Left ventricle myocardium superior (tissue), 1 donor: ENCODE results near the gene PBX1. TPM values are rescaled to one million over a fixed set of nuclear protein-coding genes. Genes with fewer than 3 reads are reported as not detected.

Experiments
- ATAC-seq: fragments of 200-7000 bp; cut with Tn5 transposase; one replicate; pipeline ENCODE4 v1.9.1; 2020; ENCODE audit warnings: mild to moderate bottlenecking, moderate library complexity
- DNase-seq: peaks from one replicate; pipeline ENCODE4 v3.0.0-alpha.2; 2020
- intact Hi-C: fragments of 100-400 bp; cut with micrococcal nuclease; formaldehyde crosslinking; loops from one replicate; pipeline ENCODE4 v1.11.0; 2022
- total RNA-seq: library from RNA; stranded (reverse); fragmentation: NEBNext Ultra II Directional; extraction: Animal tissue kit (Norgen Biotek cat#: 25700); gene quantifications from one replicate; pipeline ENCODE4 v1.2.1, GENCODE V29; 2021
- donor health status: DM: no; HTN: yes; CAD: no; lungs with severe emphysema.

PBX1 gene
- total RNA-seq, 1 donor from 2014 or later: 69.6 TPM

DNA sequence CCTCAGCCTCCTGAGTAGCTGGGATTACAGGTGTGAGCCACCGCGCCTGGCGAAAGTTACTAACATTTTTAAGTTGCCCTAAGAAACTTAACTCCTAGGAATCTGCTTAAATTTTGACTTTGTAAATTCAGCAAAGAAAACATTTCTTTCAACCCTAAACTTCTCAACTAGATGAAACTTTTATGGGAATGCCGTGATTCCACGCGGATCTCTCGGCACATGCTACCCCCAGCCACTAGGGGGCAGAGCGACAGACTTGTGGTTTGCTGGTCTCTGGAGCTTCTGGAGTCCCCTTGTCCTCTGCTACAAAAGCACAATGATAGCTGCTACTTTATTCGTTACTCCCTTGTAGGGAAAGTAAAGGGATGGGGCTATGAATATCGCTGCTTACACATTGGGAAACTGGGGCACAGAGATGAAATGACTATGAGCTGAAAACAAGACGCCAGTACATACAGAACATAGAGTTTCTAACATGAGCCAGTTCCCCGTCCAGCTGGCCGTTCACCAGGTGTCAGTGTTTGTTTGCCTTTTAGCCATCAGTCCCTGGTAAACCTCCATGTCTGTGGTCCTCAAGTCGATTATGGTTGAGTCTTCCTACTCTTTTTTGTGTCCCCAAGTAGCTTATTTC is 114.7 kb downstream of the PBX1 start:
- DNase-seq: no peak
- intact Hi-C loops: no loop called here
- no peak for ATAC-seq

DNA sequence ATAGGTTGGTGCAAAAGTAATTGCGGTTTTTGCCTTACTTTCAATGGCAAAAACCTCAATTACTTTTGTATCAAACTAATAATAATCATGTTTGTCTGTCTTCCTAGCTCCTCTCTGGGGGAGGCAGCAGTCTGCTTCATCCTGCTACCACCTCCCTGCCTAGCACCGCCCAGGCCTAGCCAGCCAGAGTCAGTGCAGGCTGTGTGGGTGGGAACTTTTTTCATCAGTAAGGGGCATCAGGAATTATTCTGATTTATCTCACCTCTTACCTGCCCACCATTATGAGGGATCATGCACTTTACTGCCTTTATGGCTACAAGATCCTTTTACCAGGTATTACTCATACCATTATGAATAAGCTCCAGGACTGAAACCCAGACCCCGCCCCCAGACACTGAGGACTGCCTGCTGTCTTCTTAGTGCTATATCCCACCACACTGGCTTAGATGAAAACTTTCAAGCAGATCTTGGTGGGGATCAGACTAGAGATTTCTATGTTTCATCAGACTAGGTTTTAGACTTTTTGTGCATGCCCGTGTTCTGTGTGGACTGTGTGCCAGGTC is 116.4 kb downstream of the PBX1 start:
- ATAC-seq (no peak), DNase-seq (no peak)
- intact Hi-C loops: no loop called here

DNA sequence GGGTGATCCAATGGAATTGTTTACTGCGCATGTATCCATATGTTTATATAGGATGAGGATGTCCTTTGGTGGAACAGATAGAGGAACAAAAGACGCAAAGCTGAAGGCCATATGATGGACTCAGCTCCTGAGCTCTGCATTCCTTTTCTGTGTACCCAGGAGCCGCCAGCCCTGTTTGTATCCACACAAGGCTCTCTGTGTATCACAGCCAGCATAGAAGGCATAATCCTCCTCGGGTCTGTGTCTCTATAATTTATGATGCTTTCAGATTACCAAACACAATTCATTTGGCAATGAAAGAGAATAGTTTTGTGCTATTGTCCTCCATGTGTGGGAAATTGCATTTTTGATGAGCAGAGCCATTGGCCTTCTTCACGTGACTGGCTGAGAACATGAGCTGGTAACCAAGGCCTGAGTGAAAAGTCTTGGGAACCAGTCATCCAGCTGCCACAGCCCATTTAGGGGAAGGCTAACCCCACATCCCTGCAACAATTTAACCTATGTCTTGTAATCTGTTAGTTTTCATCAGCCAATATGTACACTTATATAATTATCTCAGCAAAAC is 119.2 kb downstream of the PBX1 start:
- DNase-seq: no peak
- no peak for ATAC-seq
- intact Hi-C loops: no loop called here

DNA sequence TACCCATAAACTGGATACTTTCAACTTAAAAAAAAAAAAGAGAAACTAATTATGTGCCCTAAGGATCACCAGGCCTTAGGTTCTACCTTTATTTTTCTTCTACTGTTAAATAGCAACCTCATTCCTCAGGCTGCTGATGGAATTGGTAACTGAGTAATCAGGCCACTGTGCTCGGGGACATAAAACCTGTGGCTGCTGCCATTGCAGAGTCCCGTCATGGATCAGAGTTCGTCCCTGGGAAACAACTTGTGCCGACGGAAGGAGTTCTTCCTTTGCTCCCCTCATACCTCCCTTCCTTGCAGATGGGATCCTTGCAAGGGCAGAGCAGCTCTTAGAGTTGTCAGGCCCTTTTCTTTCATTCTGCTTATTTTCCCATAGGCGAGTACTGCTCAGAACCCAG is 123.6 kb downstream of the PBX1 start:
- intact Hi-C loops: no loop called here
- DNase-seq: no peak
- ATAC-seq: no peak

DNA sequence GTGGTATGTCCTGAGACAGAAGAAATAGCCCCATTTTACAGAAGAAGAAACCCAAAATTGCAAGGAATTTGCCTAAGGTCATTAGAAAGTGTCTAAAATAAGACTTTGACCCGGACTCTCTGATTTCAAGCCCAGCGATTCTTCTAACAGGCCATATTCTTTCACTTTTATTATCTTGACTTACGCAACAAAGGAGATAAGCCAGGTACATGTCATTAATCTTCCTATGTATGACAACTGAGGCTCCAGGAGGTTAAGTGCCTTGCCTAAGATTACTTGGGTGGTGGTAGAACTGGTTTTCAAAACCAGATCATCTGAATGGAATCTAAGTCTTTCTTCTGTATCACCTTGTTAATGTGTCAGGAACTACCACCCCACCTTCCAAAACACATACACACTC is 124.3 kb downstream of the PBX1 start:
- intact Hi-C loops: no loop called here
- no peak for DNase-seq
- no peak for ATAC-seq

DNA sequence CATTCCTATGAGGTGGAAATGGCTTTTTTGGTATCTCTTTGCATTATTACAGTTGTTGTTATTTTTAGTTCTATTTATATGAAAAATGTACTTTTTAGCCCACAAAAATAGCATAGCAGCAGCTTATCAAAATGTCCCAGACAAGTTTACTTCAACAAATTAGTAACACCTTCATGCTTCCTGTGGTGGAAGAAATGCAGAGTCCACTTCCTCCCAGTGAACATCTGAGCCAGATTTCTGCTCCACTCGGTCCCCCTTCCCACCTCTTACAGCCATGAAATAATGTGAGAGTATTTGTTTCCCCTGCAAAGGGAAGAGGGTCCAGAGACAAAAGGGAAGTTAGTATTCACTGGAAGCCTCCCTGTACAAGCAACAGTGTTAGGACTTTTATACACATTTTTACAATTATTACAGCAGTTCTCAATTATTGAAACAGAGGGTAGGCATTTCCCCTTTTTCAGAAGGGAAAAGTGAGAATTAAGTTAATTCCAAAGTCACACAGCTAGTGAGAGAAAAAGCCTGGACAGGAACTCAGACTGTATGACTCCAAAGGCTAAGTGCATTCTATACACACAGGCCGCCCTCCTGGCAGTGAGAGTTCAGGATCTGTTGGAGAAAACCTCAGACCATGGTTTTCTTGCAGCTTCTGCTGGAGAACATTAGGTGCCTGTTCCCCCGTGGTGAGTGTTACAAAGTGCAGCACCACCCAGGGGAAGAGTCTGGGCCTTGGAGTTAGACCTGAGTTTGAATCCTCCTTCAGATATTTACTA is 126.5 kb downstream of the PBX1 start:
- intact Hi-C loops: no loop called here
- ATAC-seq (peak; percentile 19), DNase-seq (no peak)

DNA sequence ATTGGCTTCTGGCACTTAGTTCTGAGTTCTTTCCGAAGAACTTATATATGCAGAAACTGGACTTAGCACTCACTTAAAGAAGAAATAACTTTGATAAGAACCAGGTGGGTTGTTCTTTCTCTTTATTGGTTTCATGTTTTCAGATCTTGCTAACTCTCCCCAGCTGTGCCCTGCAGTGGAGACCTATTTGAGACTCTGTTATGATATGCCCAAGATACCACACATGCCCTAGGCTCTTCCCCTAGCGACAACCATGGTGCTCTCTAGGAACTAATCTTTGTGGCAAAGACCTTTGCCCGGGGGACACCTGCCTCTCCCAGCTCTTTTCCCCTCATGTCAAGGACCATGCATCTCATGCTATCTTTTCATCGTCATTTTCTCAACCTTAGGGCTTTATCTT is 128.8 kb downstream of the PBX1 start:
- ATAC-seq (no peak), DNase-seq (no peak)
- intact Hi-C loops: no loop called here

DNA sequence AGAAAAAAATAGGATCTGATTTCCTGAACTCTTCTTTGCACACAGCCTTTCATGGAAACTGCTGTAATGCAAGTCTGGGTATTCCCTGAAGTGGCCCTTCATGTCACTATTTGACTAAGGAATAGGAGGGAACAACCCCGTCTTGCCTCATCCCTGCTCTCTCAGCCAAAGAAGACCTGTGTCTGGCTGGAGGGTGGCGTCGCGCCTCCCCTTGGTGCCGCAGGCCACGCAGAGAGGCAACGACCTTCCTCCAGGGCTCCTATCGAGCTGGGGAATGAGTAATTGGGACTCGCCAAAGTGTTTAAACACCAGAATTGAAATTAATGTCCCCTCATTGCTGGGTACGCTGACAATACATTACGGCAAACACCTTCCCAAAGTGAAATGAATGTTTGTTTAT is 129.8 kb downstream of the PBX1 start:
- DNase-seq: no peak
- intact Hi-C loops: no loop called here

DNA sequence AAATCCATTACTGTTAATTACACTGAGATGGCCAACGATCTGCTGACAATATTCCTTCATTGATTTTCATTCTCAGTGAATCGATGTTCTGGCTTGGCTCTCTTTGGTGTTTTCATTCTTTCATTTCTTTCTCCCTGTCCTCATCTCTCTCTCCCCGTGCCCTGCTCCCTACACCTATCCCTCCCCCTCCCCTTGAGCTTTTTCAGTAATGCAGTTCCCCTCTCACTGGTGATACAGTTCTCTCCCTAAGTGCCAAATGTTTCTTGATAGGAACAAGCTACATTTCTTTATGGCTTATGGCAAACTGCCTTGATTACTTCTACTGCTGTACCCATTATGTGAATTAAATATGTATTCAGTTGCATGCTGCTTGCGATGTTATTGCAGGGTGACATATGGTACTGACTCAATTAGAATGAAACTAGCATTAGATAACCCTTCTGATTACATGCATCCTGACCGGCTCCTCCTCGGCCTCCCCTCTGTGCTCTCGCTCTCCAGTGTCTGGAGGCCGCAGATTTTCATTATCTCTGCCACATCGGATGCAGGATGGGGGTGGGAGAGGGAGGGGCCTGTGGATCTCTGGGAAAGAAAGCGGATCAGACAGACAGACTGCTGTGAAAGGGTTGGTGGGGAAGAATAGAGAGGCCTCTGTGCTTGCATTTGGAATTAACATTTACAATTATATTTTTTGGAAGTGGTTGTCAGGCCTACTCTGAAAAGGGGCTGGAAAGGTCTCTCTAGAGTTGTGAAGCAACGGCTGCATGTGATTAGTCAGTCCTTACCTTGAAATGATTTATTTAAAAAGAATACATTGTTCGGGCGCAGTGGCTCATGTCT is 130.9 kb downstream of the PBX1 start:
- no peak for ATAC-seq
- intact Hi-C loops: no loop called here
- DNase-seq: no peak

More for the DNA sequence above, 129.8 kb downstream of the PBX1 start:
- no peak for ATAC-seq

DNA sequence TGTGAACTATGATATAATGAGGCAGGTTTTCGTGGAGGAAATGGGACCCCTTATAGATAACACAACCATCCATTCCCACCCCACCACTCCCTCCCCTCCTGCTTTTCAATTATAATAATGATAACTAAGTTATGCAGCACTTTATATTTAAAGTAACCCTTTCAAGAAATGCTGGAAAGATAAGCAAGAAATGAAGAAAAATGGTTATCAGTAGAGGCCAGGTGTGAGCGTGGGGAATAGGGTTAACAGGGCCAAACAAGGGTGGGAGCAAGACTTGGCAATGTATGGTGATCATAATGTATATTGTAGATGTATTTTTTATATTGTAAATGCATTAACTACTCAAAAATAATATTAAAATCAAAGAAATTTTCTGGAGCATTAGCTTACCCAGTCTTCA is 133.4 kb downstream of the PBX1 start:
- ATAC-seq: no peak
- intact Hi-C loops: no loop called here
- DNase-seq: no peak

DNA sequence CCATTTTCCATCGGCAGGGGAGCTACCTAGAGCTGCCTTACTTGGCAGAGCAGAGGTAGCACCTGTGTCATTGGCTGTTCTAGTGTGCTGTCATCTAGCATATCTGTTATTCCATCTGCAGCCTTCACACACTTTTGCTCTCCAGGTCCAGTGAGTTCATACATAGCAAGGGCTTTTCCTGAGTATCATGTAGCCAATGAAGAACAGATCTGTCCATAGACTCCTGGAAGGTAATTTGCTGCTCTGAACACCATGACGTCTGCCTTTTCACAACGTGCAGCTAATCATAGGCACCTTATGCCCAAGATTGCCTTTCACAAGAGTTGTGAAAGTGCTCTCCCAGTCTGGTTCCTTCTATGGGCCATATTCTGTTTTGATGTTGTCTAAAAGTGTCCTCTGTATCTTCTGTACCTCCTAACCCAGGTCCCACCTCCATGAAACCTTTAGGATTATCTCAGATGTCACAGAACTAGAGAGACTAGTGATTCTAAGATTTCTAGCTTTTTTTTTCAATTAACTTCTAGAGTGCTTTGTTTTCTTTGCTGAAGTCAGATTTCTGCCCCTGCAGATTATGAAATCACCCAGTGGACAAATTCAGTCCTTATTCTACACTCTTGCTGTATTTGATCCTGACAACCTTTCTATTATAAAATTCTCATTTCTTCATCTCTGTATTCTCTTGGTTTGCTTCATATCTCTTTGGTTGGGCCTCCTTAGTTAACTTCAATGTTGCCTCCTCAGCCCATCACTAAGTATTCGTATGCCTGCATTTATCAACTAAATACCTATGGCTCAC is 134.8 kb downstream of the PBX1 start:
- ATAC-seq (no peak), DNase-seq (no peak)
- intact Hi-C loops: no loop called here

DNA sequence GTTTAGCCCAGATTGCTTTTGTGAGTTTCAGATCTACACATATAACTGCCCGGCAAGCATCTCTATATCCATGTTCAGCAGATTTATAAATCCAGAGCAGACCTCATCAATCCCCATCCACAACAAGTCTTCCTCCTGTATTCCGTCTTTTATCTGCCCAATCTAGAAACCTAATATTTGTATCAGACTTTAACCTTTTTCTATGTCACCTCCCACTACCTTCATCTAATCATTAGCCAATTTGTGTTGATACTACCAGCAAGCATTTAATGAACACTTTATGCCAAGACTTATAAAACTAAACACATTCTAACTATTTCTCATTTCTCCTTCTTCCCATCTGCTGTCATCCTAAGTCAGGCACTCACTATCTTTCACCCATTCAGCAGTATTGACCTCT is 135.5 kb downstream of the PBX1 start:
- no peak for DNase-seq
- intact Hi-C loops: no loop called here
- no peak for ATAC-seq

DNA sequence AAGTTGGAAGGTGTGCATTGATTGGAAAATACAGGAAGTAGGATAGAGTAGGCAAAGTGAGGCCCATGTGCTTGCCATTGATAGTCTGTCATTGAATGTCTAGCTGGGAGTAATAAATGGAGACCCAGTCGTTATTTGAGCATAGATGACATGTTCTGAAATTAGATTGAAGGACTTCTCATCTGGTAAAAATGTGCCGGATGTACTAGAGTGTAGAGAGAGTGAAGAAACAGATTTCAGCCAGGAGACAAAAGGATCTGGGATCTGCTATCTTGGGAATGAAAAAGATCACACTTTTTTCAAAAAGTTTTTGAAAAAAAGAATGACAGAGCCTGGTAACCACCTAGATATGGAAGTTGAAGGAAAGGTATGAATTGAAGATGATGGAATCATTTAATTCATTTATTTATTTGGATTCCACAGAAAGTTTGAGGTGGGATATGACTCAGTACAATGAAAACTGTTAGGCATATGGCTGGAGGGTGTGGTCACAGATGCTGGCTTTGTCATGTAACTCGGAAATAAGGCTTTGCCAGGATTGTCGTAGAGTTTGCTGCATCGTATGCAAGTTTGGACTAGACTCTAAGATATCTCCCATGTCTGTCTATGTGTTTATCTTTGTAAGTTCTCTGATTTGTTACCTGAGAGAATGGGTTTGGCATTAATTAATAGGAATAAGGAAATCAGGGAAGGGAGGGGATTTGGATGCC is 137.1 kb downstream of the PBX1 start:
- intact Hi-C loops: no loop called here
- DNase-seq: no peak
- ATAC-seq: no peak

DNA sequence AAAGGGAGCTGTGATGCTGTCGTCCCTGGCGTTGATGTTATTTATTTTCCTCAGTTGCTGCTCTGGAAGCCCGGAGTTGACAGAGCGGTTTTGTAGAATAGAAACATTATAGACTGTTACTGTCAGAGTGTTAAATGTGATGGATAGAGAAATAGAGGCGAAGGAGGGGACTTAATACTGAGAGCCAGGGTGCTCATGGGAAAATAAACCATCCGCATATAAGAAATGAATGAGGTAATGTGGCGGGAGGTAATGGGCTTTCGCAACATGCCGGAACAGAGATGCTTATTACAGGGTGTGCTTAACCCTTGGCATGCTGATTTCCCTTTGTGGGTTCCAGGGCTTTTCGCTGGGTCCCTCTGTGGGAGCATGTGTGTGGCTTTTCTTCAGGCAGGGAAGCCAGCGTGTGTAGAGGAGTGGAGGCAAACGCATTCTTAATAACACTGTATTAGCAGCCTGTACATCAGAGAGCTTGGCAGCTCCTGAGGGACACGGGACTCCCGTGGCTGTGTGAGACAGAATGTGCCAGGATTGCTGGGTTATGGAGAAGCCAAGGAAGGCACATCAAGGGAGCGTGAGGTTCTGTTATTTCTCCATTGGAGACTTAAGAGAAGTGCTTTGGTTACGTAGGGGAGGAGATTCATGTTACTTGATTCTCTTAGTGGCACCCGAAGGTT is 141.0 kb downstream of the PBX1 start:
- intact Hi-C loops: loop anchor here (10.0 kb wide), 2 partner anchors 65 to 85 kb away; no protein-coding TSS in a partner anchor
- peak; percentile 57 for DNase-seq
- ATAC-seq: peak; percentile 88

DNA sequence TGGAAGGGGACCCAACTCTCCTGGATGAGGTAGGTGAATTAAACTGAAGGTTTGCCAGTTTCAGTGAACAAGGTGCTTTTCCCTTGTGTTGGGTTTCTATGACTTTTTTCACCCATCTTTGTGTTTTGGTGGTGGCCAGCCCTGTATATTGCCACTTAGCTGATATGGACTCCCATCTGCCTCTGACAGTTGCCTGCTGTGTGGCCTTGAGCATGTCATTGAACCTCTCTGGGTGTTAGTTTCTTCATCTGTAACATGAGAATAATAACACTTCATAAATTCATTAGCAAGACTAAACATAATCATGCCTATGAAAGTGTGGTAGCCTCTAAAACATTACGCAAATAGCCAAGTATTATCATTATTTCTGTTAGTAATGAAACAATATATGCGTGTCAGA is 141.7 kb downstream of the PBX1 start:
- intact Hi-C loops: loop anchor here (10.0 kb wide), 2 partner anchors 66 to 84 kb away; no protein-coding TSS in a partner anchor
- ATAC-seq: no peak

DNA sequence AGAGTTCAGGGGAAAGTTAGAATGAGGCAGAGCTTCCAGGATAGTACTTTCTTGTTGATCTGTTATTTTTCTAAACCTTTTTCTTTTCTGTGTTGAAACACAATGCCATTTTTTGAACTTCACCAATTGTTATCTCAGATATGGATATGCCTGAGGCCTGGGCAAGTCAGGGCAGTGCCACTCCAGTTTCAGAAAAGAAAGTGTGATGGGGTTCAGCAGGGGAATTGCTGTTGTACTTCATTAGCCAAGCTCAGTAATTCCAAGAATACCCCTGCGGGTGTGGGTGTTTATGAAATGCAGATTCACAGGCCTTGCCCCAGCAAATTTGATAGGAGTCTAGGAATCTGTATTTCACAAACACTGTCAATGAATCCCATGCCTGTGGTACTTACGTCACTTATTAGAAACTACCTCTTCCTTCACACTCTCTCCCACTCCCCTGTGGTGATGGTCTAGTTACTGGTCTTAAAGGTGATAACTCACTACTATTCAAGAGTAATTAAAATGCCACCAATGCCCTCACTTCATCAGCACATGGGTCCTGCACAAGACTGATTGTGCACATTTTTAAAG is 142.3 kb downstream of the PBX1 start:
- ATAC-seq (no peak), DNase-seq (no peak)
- intact Hi-C loops: loop anchor here (10.0 kb wide), 2 partner anchors 66 to 84 kb away; no protein-coding TSS in a partner anchor

More for the DNA sequence above, 141.7 kb downstream of the PBX1 start:
- no peak for DNase-seq

DNA sequence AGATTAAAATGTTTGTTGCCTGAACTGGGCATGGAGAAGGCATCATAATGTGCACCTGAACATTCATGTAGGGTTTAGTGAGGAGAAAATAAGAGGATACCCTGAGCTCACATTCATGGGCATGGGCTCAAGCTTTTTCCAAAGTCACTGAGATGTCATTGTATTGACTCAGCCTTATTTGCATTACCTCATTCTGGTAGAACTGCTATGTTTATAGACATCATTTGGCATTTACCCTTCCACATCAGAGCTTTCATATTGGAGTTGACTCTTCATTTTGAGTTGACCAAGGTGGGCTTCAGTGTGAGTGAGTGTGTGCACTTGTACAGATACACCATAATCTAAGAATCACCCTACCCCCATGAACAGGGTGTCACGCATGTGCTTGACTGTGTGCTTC is 143.2 kb downstream of the PBX1 start:
- DNase-seq (no peak), ATAC-seq (no peak)
- intact Hi-C loops: loop anchor here (10.0 kb wide), 2 partner anchors 67 to 83 kb away; no protein-coding TSS in a partner anchor
